ENCODE results near the gene STAC2. TPM values are rescaled to one million over a fixed set of nuclear protein-coding genes. Genes with fewer than 3 reads are reported as not detected.

The STAC2 gene
- polyA plus RNA-seq, 3 donors: not detected

DNA sequence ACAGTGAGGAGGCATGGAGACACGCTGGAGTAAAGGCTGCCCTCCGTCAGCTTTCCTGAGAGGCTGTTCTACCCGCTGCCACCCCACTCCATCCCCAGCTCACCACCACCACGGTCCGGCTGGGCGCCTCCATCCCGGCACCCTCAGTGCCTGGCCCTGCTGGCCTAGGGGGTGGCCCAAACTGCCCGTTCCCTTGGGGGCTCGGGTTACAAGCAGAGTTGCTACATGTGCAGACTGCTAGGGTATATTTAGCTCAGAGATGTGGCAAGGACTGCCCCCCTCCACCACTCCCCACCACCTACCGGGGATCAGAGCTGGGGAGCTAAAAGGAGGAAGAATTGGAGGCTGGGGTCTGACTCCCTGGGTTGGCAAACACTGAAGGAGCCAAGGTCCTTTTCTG is 32.4 kb downstream of the STAC2 start:
- H3K4me1 ChIP-seq (ENCODE audit: control insufficient read depth in 1 of 2, insufficient read depth in 2 of 2, low read length in 2 of 2): peaks cover 23 to 30% of the 10 kb centered on the region in 2 donors
- H3K27me3 Mint-ChIP-seq (ENCODE audit: low read depth in 3 of 3): peaks cover 0 to 3% (median 2%) of the 10 kb centered on the region in 3 donors
- no peaks in the 10 kb centered on the region for H3K79me2 ChIP-seq (ENCODE audit: insufficient read depth, low read length)
- 100% methylated on average over 1 of the region's 10 CpGs for WGBS (ENCODE audit: insufficient coverage)
- no peak overlapping the region for H3K27ac Mint-ChIP-seq
- no peak overlapping the region for H3K4me3 ChIP-seq (replicated peaks in 1 of 3; ENCODE audit: low read depth in 2 of 3, low read length in 3 of 3)
- no peak overlapping the region for H2AFZ ChIP-seq (ENCODE audit: insufficient read depth, low read depth, low read length, poor library complexity, severe bottlenecking)
- H4K20me1 ChIP-seq (ENCODE audit: insufficient read depth, low read length): peaks cover 3% of the 10 kb centered on the region
- no peak overlapping the region for H3K9ac ChIP-seq (ENCODE audit: insufficient read depth, low read length, poor library complexity, severe bottlenecking)
- H3K4me3 Mint-ChIP-seq: no peak overlapping the region
- no peak overlapping the region for H3K27ac ChIP-seq (ENCODE audit: low read depth in 1 of 2, low read length in 2 of 2)
- peaks cover 23% of the 10 kb centered on the region for H3K4me1 Mint-ChIP-seq
- peaks cover 34 to 44% of the 10 kb centered on the region in 2 donors for H3K36me3 Mint-ChIP-seq
- no peak overlapping the region for H3K4me2 ChIP-seq (replicated peaks; ENCODE audit: extremely low read depth, low read length, poor library complexity, severe bottlenecking)
- no peaks in the 10 kb centered on the region for H3K27me3 ChIP-seq (ENCODE audit: control insufficient read depth in 2 of 2, insufficient read depth in 2 of 2, low read length in 2 of 2)
- H3K36me3 ChIP-seq (replicated peaks in 1 of 2; ENCODE audit: control insufficient read depth in 1 of 2, insufficient read depth in 2 of 2, low read length in 2 of 2): peaks cover 23 to 42% of the 10 kb centered on the region in 2 donors
- DNase-seq: no peak
- intact Hi-C loops (cut with micrococcal nuclease): no loop called here
- TF ChIP-seq, protein P1, sequence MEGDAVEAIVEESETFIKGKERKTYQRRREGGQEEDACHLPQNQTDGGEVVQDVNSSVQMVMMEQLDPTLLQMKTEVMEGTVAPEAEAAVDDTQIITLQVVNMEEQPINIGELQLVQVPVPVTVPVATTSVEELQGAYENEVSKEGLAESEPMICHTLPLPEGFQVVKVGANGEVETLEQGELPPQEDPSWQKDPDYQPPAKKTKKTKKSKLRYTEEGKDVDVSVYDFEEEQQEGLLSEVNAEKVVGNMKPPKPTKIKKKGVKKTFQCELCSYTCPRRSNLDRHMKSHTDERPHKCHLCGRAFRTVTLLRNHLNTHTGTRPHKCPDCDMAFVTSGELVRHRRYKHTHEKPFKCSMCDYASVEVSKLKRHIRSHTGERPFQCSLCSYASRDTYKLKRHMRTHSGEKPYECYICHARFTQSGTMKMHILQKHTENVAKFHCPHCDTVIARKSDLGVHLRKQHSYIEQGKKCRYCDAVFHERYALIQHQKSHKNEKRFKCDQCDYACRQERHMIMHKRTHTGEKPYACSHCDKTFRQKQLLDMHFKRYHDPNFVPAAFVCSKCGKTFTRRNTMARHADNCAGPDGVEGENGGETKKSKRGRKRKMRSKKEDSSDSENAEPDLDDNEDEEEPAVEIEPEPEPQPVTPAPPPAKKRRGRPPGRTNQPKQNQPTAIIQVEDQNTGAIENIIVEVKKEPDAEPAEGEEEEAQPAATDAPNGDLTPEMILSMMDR (IDR thresholded peaks at IDR 0.05): no peak
- H3K9me3 ChIP-seq (replicated peaks in 1 of 2; ENCODE audit: control insufficient read depth in 1 of 2, insufficient read depth in 1 of 2, low read length in 2 of 2): no peaks in the 10 kb centered on the region
- no peaks in the 10 kb centered on the region for H3K9me3 Mint-ChIP-seq

DNA sequence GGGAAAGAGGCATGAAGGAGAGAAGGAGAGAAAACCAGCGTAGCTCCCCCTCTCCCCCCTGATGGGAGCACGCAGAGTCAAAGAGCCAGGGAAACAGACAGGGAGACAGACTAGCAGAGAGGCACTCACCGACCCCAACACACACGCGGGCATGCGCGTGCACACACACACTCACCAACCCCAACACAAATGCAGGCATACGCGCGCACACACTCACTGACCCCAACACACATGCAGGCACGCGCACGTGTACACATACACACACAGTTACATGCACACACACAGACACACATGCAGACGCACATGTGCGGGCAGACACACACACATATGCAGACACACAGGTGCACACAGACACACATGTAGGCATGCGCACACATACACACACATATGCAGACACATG is 32.8 kb downstream of the STAC2 start:
- Histone ChIP-seq H3K79me2 (ENCODE audit: insufficient read depth, low read length) (no peaks in the 10 kb centered on the region), H3K27me3 (ENCODE audit: control insufficient read depth in 2 of 2, insufficient read depth in 2 of 2, low read length in 2 of 2) (no peaks in the 10 kb centered on the region), H2AFZ (ENCODE audit: insufficient read depth, low read depth, low read length, poor library complexity, severe bottlenecking) (no peak overlapping the region), H3K36me3 (replicated peaks in 1 of 2; ENCODE audit: control insufficient read depth in 1 of 2, insufficient read depth in 2 of 2, low read length in 2 of 2) (peaks cover 24 to 47% of the 10 kb centered on the region in 2 donors), H3K9me3 (replicated peaks in 1 of 2; ENCODE audit: control insufficient read depth in 1 of 2, insufficient read depth in 1 of 2, low read length in 2 of 2) (no peaks in the 10 kb centered on the region), H4K20me1 (ENCODE audit: insufficient read depth, low read length) (peaks cover 3% of the 10 kb centered on the region), H3K4me3 (replicated peaks in 1 of 3; ENCODE audit: low read depth in 2 of 3, low read length in 3 of 3) (no peak overlapping the region), H3K4me2 (replicated peaks; ENCODE audit: extremely low read depth, low read length, poor library complexity, severe bottlenecking) (no peak overlapping the region), H3K27ac (ENCODE audit: low read depth in 1 of 2, low read length in 2 of 2) (no peak overlapping the region), H3K9ac (ENCODE audit: insufficient read depth, low read length, poor library complexity, severe bottlenecking) (no peak overlapping the region), H3K4me1 (ENCODE audit: control insufficient read depth in 1 of 2, insufficient read depth in 2 of 2, low read length in 2 of 2) (peaks cover 19 to 25% of the 10 kb centered on the region in 2 donors)
- WGBS (ENCODE audit: insufficient coverage): 96% methylated on average over 12 of the region's 16 CpGs
- H3K27ac Mint-ChIP-seq: no peak overlapping the region
- TF ChIP-seq, protein P1 (IDR thresholded peaks at IDR 0.05): no peak
- DNase-seq: no peak
- H3K9me3 Mint-ChIP-seq: no peaks in the 10 kb centered on the region
- peaks cover 18% of the 10 kb centered on the region for H3K4me1 Mint-ChIP-seq
- no peak overlapping the region for H3K4me3 Mint-ChIP-seq
- H3K27me3 Mint-ChIP-seq (ENCODE audit: low read depth in 3 of 3): peaks cover 0 to 3% (median 2%) of the 10 kb centered on the region in 3 donors
- peaks cover 35 to 49% of the 10 kb centered on the region in 2 donors for H3K36me3 Mint-ChIP-seq
- intact Hi-C loops (cut with micrococcal nuclease): no loop called here

Data from CD14-positive monocyte (primary cell).